GM12801 (cell line): ENCODE data around the gene ALOX5.

Experiments
- TF ChIP-seq, protein P1 (sequence below): IDR thresholded peaks from one replicate; pipeline ENCODE4 v1.5.1; 2011; ENCODE audit warnings: control low read depth; ENCODE audit not compliant: insufficient read length; ENCODE audit errors: extremely low read depth

Gene ALOX5

DNA sequence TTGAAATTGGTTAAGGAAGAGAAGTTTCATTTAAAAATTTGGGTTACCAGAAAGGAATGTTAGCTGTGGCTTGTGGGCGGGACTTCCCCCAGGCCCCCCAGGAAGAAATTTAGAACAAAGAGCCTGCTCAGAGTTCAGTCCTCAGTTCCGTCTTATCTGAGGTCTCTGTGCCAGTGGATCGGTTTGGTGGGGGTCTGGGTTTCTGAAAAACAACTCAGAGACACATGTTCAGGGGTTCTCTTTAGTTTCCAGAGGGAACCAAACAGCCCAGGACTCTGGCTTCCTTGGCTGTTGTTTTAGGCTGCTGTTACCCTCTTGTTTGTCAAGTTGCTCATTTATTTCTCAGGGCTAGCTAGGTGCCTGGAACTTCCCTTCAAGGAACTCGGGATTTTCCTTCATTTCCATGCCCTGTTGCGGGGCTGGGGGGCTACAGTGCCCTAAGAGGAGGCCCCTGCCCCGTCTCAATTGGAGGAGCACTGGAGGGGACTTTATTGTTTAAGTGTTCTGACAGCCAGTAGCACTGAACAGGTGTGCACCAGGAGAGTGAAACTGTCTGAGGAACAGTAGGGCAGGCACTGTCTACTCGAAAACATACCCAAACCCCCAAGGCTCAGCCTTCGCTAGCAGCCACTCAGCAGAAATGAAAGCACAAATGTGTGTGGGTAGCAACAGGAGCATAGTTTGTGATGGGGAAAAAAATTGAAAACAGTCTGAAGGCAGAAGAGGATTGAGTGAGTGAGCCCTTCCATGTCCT lies 59.9 kb downstream of the ALOX5 start:
- TF ChIP-seq, protein P1, sequence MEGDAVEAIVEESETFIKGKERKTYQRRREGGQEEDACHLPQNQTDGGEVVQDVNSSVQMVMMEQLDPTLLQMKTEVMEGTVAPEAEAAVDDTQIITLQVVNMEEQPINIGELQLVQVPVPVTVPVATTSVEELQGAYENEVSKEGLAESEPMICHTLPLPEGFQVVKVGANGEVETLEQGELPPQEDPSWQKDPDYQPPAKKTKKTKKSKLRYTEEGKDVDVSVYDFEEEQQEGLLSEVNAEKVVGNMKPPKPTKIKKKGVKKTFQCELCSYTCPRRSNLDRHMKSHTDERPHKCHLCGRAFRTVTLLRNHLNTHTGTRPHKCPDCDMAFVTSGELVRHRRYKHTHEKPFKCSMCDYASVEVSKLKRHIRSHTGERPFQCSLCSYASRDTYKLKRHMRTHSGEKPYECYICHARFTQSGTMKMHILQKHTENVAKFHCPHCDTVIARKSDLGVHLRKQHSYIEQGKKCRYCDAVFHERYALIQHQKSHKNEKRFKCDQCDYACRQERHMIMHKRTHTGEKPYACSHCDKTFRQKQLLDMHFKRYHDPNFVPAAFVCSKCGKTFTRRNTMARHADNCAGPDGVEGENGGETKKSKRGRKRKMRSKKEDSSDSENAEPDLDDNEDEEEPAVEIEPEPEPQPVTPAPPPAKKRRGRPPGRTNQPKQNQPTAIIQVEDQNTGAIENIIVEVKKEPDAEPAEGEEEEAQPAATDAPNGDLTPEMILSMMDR: no peak

DNA sequence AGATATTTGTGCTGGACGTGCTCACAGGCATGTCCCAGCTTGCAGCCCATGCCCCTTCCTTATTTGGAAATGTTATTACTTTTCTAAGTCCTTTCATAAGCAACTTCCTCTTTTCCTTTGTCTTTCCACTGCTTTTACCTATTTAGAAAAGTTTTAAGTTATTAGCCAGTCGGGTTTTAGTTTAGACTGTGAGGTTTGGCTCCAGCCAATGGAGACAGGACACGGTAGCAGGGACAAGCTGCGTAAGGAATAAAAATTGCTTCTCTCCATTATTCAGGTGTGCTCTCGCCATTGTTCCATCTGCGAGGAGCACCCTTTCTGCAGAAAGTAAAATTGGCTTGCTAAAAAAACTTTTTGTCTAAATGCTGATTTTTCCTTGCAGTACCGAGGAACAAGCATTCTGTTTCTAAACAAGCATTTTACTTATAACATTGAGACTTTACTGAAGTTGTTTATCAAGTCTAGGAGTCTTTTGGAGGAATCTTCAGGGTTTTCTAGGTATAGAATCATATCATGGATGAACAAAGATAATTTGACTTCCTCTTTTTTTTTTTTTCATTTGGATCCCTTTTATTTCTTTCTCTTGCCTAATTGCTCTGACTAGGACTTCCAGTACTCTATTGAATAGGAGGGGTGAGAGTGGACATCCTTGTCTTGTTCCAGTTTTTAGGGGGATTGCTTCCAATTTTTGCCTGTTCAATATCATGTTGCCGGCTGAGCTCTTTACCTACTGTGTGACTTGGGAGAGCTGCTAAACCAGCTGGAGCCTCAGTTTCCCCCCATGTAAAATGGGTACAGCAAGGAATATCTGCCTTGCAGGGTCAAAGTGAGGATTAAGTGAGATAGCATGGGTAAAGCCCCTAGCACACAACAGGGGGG lies 63.8 kb downstream of the ALOX5 start:
- TF ChIP-seq, protein P1: no peak

DNA sequence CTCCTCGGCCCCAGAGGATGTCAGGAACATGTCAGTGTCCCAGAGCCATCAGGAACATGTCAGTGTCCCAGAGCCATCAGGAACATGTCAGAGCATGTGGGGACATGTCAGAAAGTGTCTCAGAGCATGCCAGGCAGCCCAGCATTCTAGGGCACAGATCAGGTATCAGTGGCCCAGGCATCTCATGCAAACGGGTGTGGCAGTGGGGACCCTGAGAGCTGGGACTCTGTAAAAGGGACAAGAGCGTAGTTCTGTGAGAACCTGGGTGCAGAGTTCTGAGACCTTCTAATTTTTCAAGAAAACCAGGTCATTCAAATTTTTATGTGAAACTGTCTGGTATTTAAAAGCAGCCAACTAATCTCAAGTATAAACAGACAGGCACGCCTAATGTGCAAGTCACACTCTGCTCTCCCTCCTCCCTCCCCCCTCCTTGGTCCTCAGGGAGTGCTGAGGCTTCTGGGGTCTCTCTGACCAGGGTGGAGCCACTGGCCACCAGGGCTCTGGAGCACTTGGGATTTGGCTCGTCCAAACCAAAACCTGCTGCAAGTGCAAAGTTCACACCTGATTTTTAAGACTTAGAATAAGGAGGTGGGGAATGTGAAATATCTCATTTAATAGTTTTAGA lies 64.6 kb downstream of the ALOX5 start:
- TF ChIP-seq, protein P1: no peak

DNA sequence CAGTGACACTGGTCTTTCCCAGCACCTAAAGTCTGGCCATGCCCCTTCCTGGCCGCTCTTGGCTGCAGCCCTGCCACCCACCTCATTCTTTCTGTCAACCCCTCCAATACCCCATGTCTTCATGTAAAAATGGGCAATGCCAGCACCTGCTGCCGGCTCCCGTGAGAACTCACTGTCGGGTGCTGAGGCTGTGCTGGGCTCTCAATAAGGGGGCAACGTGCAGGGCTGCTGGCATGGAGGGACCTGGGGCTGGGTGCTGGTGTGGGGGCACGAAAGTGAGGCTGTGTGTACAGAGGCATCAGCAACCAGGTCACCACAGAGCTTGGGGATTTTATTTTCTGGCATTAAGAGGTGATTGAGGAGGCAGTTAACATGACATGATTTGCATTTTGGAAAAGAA lies 65.3 kb downstream of the ALOX5 start:
- TF ChIP-seq, protein P1: no peak

DNA sequence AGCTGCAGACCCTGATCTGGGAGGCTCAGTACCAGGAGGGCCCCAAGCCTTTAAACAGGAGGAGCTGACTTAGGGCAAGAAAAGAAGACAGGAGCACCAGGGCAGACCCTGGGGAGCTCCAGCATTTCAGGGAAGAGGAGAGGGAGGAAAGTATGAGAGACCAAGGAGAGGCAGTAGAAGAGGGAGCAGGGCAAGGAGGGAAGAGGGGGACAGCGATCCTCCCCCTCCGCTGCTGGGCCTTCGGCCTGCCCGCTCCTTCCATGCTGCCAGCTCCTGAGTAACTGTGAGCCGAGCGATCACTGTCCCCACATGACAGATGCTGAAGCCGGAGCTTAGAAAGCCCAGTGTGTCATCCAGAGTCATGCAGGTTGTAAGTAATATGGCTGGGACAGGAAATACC lies 65.9 kb downstream of the ALOX5 start:
- TF ChIP-seq, protein P1: no peak

DNA sequence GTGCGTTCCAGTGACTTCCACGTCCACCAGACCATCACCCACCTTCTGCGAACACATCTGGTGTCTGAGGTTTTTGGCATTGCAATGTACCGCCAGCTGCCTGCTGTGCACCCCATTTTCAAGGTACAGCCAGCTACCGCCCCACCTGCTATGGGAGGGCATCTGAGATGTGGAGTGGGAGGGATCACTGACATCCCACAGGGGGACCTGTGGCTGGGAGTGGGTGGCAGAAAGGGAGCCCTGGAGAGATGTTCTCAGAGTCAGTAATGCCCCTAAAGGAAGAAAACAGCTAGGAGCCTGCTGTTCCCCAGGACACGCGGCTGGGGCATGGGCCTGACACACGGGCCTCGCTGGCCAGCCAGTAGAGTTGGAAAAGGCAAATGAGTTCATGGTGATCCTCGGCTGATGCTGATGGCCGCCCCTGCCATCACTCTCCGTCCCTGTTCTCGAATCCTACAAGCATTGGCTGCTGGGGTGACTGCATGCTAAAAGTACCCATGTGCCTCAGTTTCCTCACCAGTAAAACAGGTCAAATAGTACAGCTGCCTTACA lies 66.6 kb downstream of the ALOX5 start:
- TF ChIP-seq, protein P1: no peak
